Stimulated activated CD4-positive, alpha-beta T cell treated with anti-CD3 and anti-CD28 coated beads, Interleukin-2, amount 100 ng/mL, for 24 hours (primary cell): ENCODE measurements around the gene USF1.

Experiments used
- DNase-seq, 2 donors: peaks; one replicate each; pipeline ENCODE4 v3.0.0-alpha.2; 2020

USF1 gene

GRCh38 chr1:161045736-161046604 is at the start of gene USF1:
Gene USF1 (minus strand): TSS chr1:161045977. CDS start chr1:161043275, 2,702 bp downstream.
- DNase-seq = peak; percentile 89 to 93

GRCh38 chr1:161095230-161095629 is 49.5 kb upstream of the USF1 start:
- DNase-seq = no peak

- no peak for DNase-seq
These were observed 48.7 kb upstream of the USF1 start for GRCh38 chr1:161094481-161094880.

- peak; percentile 47 to 61 for DNase-seq
These were observed 46.8 kb upstream of the USF1 start for GRCh38 chr1:161092621-161093028.

GRCh38 chr1:161091796-161092507 is 46.2 kb upstream of the USF1 start:
- no peak for DNase-seq

- no peak for DNase-seq
These were observed 45.3 kb upstream of the USF1 start for GRCh38 chr1:161091093-161091492.

- no peak for DNase-seq
These were observed 44.8 kb upstream of the USF1 start for GRCh38 chr1:161090617-161091016.

- no peak for DNase-seq
These were observed 44.2 kb upstream of the USF1 start for GRCh38 chr1:161089938-161090337.

- DNase-seq = no peak
These were observed 43.6 kb upstream of the USF1 start, which contains the start of gene NECTIN4 for GRCh38 chr1:161089251-161089924. Gene NECTIN4 (minus strand): TSS chr1:161089558. CDS start chr1:161089296, 262 bp downstream.

- DNase-seq = no peak
These were observed 42.9 kb upstream of the USF1 start for GRCh38 chr1:161088587-161089110.

- no peak for DNase-seq
These were observed 40.7 kb upstream of the USF1 start for GRCh38 chr1:161086457-161086856.

GRCh38 chr1:161085165-161085564 is 39.4 kb upstream of the USF1 start:
- no peak for DNase-seq

- no peak for DNase-seq
These were observed 38.8 kb upstream of the USF1 start for GRCh38 chr1:161084597-161084988.

GRCh38 chr1:161083748-161084596 is 38.2 kb upstream of the USF1 start:
- DNase-seq = no peak

- no peak for DNase-seq
These were observed 37.4 kb upstream of the USF1 start for GRCh38 chr1:161082996-161083747.

- no peak for DNase-seq
These were observed 36.7 kb upstream of the USF1 start for GRCh38 chr1:161082483-161082882.

GRCh38 chr1:161081519-161081918 is 35.7 kb upstream of the USF1 start:
- no peak for DNase-seq

- no peak for DNase-seq
These were observed 34.9 kb upstream of the USF1 start for GRCh38 chr1:161080441-161081405.

GRCh38 chr1:161079436-161080110 is 33.8 kb upstream of the USF1 start:
- DNase-seq = no peak

GRCh38 chr1:161077426-161077825 is 31.6 kb upstream of the USF1 start:
- DNase-seq = no peak
